HPDE6-E6E7 (cell line): ENCODE results near the gene BTBD7.
"Not testable (repeated sequence)": the region's sequence is repeated elsewhere in the genome, so short reads cannot be mapped to it uniquely, and the experiment has no call there.

ENCODE experiments used
- DNase-seq: peaks from one replicate; pipeline ENCODE4 v3.0.0; 2011; ENCODE audit warnings: missing footprints; ENCODE audit errors: extremely low spot score

Gene BTBD7

DNA sequence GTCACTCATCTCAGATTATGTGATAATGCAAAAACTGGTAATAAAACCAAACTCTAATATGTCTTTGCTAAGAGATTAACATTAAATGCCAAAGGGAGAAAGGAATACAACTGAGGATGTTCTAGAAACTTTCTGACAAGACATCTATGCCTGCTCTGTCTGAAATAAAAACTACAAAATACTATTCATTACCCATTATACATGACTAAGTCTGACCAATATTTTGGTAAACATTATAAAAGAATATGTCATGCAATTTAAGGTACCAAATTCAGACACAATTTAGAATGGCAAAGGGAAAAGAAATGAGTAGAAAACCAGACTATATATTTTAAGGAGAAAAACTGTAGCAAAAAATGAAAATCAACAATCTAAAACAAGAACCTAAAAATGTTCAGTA, 86.3 kb downstream of the BTBD7 start:
- DNase-seq: no peak

DNA sequence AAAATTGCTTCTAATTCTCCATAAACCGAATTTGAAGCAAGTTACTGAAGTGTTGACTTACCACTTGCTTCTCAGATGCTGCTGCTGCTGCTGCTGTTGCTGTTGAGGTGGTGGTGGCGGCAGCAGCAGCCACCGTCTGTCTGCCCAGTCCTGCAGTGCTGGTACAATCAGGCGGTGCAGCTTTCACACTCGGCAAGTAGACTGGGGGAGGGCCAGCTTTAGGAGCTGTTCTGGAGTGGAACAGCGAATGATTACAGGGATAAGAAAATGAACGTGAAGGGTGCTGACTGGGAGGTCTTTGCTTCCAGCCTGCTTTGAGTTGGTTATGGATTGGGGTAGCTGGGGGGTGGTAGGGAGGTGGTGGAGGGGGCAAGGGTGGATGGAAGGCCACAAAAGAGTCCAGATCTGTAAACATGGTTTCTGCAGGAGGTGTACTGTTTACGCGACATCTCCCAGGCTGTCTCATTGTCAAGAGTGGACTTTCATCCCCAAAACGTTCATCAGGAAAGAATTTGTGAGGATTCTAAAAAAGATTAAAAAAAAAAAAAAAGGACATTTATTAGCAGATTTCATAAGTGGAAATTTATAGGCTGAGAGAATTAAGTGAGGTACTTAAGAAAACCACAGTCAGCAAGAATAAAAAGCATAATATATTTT, 86.9 kb downstream of the BTBD7 start:
- no peak for DNase-seq

DNA sequence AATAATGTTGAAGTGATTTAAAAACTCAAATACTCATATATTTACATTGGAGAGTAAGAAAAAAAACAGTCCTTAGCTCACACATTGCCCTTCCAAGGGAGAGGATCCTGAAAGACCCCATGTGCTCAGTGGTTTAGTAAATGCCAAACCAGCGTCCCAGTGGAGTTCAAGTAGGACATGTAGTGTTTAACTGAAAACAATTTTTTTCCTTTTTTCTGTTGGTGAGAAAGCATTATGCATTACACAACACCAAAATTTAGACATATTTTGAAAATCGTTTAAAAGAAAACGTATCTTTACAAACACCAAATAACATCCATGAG, 92.2 kb downstream of the BTBD7 start:
- no peak for DNase-seq

DNA sequence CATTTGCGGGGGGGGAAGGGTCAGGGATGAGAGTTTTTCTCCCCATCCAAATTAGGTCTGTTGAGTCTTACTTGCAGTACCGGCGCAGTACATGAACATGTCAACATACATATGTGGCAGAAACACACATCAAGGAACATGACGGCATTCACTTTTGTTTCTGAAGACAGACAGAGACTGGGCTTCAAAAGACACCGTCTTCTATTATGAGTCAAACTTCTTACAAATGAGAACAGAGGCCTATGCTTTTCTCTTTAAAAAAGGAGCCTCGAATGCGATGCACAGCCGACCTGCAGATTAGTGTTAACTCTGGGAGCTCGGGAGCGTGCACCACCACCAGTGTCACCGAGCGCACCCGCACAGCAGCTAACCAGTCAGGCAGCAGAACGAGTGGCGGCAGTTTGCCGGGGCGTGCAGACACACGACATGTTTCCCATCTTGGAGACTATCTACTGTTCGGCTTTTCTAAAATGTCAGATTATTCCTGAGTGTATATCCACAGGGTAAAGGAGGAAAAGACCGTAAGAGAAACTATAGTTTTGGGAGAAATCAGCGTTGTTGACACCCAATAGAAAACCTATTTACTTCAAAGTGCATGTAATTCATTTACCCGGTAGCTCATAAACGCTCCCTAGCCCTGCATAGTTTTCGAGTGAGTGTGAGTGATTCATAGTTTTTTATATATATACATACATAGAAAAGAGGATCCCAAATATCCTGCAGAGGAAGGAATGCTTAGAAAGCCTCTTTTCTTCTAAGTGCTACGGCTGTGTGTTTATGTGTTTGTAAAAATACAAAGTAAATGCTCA, 92.8 kb downstream of the BTBD7 start:
- DNase-seq: peak; percentile 60

DNA sequence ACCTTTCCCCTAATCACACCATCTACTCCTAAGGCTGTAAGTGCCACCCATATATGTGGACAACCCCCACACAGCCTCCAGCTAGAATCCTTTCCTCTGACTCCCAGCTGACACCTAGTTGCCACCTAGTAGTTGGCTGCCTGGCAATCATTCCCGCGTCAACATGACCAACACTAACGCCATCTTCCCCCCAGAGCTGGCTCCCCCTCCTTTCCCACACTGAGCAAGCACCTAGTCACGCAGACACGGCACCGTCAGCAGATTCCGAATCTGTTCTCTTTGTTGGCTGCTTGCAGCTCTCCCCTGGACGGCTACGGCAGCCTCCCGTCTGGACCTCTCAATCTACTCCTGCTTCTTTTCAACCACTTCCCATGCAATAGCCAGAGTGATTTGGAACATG, 98.0 kb downstream of the BTBD7 start:
- peak; percentile 91 for DNase-seq

DNA sequence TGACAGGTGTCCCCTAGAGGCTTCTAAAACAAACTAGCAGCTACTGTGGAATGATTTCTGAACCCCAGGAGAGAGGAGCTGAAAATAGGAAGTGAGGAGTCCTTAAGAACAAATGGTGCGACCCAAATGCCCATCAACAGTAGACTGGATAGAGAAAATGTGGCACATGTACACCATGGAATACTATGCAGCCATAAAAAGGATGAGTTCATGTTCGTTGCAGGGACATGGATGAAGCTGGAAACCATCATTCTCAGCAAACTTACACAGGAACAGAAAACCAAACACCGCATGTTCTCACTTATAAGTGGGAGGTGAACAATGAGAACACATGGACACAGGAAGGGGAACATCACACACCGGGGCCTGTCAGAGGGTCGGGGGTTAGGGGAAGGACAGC, 99.8 kb downstream of the BTBD7 start:
- not testable (repeated sequence) for DNase-seq

DNA sequence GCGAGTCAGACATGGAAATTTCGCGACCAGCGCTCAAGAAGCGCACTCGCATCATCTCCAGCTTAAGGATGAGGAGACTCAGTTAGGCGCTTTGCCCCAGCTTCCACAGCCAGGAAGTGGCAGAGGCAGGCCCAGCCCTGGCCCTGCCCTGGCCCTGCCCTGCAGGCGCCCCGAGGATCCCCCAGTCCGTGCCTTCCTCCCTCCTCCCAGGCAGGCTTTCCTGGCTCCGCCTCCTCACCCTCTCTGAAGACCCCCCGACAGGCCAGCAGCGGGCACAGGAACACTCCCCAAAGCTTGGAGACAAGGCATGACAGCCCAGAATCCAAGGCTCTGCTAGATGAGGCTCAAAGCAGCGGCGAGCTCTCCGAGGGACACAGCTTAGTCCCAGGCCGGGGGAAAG, 100.7 kb downstream of the BTBD7 start:
- DNase-seq: no peak

DNA sequence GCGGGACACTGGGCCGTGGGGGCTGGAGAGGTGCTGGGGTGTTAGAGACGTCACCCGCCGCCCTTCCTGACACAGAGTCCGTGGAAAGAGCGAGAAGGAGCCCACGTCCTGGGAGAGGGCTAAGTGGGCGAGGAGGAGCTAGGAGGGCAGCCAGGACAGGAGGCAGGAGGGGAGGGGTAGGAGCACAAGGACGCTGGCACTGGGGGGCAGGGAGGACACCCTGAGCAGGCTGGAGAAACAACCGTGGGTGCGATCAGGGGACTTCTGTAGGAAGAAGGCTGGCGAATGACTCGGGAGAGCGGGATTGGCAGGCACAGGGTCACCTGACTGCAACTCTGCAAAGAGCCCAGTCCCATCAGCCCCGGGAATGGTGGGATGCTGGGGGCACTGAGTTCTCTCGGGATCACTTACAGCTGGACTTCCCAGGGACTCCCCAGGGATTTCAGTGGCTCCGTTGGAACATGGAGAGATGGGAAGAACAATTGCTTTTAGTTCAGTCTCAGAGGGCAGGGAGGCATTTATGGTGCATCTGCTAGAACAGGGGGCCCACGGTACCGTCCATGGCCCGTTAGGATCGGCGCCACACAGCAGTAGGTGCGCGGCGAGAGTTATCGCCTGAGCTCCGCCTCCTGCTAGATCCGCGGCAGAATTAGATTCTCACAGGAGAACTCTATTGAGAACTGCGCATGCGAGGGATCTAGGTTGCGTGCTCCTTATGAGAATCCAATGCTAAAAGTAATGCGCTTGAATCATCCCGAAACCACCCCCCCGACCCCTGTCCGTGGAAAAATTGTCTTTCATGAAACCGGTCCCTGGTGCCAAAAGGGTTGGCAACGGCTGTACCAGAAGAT, 101.5 kb downstream of the BTBD7 start:
- DNase-seq: no peak

DNA sequence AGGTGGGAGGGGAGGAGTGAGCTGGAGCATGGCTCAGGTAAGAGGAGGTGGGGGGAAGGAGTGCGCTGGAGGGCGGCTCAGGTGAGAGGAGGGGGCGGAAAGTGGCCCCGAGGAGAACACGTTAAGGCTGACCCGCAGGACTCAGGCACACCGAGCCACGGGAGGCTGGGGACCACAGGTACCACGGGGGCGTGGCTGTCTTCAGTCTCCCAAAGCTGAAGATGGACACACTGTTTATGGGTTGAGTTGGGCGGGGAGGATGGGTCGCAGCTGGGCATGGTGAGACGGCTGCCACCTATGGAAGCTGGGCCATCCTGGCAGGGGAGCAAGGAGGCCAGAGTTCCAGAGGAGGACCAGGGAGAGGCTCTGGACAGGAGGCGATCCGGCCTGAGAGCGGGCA, 102.3 kb downstream of the BTBD7 start:
- no peak for DNase-seq

DNA sequence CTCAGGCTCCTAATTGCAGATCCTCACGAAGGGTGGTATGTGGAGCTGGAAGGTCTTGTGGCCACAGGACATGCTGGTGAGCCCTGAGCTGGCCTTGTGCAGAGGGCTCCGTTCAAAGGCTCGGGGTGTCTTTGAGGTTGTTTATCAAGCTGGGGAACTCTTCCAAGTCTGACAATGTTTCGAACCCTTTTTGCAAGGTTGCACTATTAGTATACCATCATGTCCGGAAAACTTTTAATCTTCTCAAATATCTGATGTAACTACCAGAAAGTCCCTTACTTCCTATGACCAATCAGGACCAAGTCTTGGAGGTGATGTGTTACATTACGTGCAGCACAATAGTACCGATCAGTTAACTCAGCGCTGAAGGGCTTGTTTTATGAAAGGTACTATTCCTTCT, 104.3 kb downstream of the BTBD7 start:
- no peak for DNase-seq

DNA sequence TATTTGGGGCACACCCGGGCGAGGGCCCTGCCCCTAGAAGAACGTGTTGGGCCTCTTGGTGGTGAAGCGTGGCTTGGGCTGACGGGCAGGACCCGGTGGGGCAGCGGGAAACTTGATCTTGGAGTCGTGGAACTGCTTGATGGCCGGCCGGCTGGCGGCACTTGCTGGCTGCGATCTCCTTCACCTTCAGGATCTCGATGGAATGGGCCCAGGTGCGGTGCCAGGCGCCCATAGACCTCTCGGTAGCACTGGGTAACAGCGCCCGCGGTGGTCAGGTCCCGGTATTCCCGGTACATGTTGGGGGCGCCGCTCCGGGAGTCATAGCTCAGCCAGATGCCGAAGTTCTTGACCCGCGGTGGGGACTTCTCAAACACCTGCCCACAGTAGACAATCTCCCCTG, 109.3 kb downstream of the BTBD7 start:
- DNase-seq: no peak

DNA sequence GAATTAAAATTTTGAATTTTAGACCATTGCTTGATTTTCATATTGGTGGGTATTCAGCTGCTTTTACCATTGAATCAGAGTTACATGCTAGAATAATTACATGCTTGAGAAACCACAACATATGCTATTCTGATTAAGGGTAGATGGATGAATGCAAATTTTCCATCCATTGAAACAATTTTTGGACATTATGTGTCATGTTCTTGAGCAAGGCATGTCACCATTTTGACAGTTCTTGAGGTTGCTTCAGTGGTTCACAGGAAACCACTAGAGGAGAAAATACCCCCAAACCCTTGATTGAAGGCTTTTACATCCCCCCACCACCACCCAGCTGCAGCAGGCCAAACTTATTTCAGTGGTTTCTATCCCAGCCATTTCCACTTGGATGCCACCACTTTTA, 112.3 kb downstream of the BTBD7 start:
- no peak for DNase-seq

DNA sequence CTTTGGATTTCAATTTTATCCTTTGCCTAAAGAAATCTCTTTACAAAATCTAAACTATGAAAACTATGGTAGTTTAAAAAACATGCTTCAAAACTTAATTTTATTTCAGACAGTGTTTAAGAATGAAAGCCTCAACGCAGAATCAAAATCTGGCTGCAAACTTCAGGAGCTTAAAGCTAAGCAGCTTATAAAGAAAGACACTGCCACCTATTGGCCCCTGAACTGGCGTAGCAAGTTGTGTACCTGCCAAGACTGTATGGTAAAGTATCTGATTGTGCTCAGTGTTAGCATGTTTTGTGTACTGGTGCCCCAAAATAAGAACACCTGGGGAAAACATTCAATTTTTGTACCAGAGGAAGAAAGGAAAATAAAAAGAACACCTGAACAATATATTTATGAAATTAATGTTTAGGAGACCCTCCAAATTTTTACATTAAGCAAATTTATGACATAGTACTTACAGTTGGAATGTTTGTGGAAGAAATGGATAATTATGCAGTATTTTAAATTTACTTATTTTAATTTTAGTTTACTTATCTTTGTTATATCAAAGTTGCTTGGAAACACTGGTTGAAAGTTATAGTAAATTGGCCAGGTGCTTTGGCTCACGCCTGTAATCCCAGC, 113.6 kb downstream of the BTBD7 start:
- peak; percentile 40 for DNase-seq

DNA sequence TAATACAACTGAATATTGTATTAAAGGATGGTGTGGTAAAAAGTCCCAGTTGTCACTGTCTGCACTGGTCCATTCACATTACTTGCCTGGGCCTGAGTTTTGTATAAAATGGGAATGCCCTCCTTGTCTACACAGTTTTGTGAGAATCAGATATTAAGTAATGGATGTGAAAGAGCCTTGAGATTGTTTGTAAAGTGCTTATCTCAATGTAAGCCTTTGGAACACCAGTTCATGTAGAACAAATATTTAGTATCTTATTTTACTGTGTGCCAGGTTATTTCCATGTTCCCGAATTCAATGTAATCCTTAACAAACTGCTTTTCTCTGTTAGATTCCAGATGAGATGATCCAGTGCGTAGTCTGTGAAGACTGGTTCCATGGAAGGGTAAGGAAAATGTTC, 118.2 kb downstream of the BTBD7 start:
- DNase-seq: no peak

DNA sequence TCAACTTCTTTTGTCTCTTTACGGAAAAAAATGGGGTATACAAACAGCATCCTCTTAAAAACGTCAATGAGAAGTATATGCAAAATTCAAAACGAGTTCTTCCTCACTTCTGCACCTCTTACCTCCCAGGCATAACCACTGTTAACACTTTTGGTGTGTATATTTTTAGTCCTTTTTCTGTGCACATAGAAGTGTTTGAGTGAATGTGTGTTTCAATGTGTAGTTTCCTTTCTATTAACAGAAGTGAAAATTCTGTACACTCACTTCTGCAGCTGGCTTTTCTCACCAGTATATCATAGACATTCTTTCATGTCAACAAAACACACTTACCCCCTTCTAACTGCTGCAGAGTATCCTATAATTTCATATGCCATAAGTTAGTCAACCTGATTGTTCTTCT, 120.4 kb downstream of the BTBD7 start:
- DNase-seq: no peak

DNA sequence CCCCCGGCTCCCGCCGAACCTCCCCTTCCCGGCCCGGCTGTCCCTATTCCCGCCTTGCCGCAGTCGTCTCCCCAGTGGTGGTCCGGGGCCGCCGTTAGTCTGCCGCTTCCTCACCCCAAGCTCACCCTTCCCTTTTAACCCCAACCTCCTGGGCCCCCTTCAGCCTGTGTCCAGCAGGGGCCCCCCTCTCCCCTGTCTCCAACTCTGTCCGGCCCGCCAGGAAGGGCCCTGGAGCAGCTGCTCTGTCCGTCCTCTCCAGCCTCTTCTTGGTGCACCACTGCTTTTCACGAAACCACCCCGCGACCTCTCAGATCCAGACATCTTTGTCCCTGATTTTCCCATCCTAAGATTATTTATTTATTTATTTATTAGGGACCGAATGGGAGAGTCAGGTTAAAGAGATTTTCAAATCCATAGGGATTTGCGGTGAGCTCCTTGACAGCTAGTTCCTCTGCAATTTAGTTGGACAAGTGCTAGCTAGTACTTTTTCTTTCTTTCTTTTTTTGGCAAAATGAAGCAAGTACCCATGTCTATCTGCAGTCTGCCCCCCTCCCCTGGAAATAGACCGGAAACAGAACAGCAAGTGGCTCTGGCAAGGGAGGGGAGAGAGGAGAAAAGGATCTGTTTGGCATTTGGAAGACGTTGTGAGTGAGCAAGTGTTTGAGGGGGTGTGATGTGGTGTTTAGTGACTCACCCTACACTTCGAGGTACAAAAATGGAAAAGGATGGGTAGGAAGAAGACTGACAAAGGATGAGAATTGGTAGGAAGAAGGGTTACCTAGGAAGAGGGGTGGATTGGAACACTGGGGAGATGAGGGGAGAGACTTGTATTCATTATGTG, 125.1 kb downstream of the BTBD7 start:
- DNase-seq: peak; percentile 40

DNA sequence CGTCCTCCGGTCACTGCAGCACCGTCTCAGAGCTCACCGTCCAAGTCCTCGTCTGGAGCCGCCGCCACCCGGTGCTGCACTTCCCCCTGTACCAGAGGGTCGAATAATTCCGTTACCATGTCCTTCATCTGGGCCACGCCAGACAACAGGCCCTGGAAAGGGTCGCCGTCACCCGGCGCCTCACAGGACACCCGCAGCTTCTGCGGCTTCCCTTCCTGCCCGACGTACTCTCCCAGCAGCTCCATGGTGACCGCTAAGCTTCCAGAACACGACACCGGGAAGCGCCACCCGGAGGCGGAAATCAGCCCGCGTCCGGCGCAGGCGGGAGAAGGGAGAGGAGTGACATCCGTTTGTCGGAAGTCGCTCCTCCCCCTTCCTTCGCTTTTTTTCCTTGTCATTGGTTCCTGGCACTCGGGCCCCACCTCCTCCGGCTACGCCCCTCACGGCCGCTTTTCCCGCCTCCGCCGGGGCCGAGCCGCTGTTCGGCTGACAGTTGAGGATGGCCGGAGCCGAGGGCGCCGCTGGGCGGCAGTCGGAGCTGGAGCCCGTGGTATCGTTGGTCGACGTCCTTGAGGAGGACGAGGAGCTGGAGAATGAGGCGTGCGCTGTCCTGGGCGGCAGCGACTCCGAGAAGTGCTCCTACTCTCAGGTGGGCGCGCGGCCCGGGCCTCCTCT, 125.9 kb downstream of the BTBD7 start, which contains the start of the genes GON7 and UBR7:
Gene GON7, minus strand, starts transcription at position 273 of the 675 bp plus-strand sequence. Its CDS starts 28 bp downstream, at position 245.
Gene UBR7, plus strand, starts transcription at position 464 of the 675 bp plus-strand sequence. Its CDS starts 36 bp downstream, at position 500.
- peak; percentile 93 for DNase-seq

DNA sequence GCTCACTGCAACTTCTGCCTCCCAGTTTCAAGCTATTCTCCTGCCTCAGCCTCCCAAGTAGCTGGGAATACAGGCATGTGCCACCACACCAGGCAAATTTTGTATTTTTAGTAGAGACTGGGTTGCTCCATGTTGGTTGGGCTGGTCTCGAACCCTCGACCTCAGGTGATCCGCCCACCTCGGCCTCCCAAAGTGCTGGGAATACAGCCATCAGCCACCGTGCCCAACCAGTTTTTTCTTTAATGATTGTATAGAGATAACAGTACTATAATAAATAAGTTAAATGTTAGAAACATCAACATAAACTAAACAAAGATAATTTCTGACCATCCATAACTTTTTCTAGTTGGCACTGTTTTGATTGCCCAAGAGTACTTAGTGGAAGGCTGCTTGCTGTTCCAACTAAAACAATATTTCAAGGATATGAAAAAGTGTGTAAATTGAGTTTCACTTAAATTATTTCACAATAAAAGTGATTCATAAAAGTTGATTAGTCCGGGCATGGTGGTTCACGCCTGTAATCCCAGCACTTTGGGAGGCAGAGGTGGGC, 131.6 kb downstream of the BTBD7 start:
- DNase-seq: no peak

DNA sequence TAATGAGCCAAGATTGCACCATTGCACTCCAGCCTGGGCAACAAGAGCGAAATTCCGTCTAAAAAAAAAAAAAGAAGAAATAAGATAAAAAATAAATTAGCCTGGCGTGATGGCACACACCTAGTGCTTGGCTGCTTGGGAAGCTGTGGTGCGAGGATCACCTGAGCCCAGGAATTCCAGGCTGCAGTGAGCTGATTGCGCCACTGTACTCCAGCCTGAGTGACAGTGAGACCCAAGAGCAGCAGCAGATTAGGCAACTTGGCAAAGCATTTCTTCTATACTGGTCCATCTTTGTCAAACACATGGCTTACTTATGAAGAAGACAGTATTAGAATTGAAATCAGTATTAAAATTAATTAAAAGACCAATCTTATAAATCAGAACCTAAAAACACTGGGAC, 132.3 kb downstream of the BTBD7 start:
- DNase-seq: no peak

DNA sequence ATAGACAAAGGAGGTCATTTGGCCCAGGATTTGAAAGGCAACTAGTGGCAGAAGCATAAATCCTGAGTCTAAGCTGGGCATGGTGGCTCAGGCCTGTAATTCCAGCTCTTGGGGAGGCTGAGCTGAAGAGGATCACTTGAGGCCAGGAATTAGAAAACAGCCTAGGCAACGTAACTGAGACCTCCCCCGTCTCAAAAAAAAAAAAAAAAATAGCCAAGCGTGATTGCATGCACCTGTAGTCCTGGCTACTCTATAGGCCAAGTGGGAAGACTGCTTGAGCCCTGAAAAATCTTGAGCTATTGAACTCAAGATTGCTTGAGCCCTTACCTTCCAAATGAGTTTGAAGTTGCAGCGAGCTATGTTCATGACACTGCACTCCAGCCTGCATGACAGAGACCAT, 133.8 kb downstream of the BTBD7 start:
- DNase-seq: no peak
